Measurements from ENCODE around the gene NHS. TPM values are rescaled to one million over a fixed set of nuclear protein-coding genes. Genes with fewer than 3 reads are reported as not detected.

Gene NHS
- total RNA-seq, 4 donors from 2014 or later = 4.6 to 9.9 (median 7.2) TPM

- H3K9me3 ChIP-seq = no peaks in the 10 kb centered on the region
- no peaks in the 10 kb centered on the region for H3K27me3 ChIP-seq
- peaks cover 10% of the 10 kb centered on the region for H3K4me1 ChIP-seq
- no peak overlapping the region for H3K4me3 ChIP-seq
- DNase-seq (ENCODE audit: low spot score in 2 of 2) = no peak
- no peak overlapping the region for H3K27ac ChIP-seq
- 61% methylated on average over 2 of the region's 2 CpGs for WGBS
- no peaks in the 10 kb centered on the region for H3K36me3 ChIP-seq
- TF ChIP-seq POLR2AphosphoS5 (IDR thresholded peaks at IDR 0.05) = no peak
- TF ChIP-seq POLR2A (IDR thresholded peaks at IDR 0.05) = no peak
- no peak for TF ChIP-seq CTCF (IDR thresholded peaks at IDR 0.05)
- no peak for TF ChIP-seq EP300 (IDR thresholded peaks at IDR 0.05)
Measured at GRCh38 chrX:17679820-17680219, 304.8 kb downstream of the NHS start.

- 86% methylated on average over 1 of the region's 1 CpG for WGBS
- TF ChIP-seq CTCF (IDR thresholded peaks at IDR 0.05) = no peak
- no peak for TF ChIP-seq EP300 (IDR thresholded peaks at IDR 0.05)
- no peak for TF ChIP-seq POLR2A (IDR thresholded peaks at IDR 0.05)
- no peak for TF ChIP-seq POLR2AphosphoS5 (IDR thresholded peaks at IDR 0.05)
- no peaks in the 10 kb centered on the region for H3K27me3 ChIP-seq
Measured at GRCh38 chrX:17680732-17681413, 305.9 kb downstream of the NHS start.

DNA sequence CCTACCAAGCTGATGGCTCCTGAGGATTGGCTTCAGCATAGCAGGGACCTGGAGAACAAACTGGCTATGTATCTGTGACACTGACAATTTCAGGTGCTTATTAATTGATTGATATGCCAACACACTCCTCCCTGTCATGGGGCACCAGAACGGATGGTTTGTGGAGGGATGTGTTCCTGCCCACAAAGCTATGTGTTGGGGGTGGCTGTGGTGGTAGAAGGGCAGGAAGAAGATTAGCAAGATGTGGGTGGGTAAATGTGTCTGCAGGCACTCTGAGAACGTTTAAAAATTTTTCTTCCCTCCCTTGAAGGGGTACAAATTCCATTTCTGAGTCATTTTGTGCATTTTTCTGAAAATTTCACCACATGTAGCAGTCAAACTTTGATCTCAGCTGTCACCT is 307.3 kb downstream of the NHS start:
- TF ChIP-seq CTCF (IDR thresholded peaks at IDR 0.05) (no peak), POLR2A (IDR thresholded peaks at IDR 0.05) (no peak), POLR2AphosphoS5 (IDR thresholded peaks at IDR 0.05) (no peak), EP300 (IDR thresholded peaks at IDR 0.05) (no peak)
- Histone ChIP-seq H3K9me3 (no peaks in the 10 kb centered on the region), H3K27ac (no peak overlapping the region), H3K4me3 (no peak overlapping the region), H3K36me3 (no peaks in the 10 kb centered on the region), H3K4me1 (peaks cover 10% of the 10 kb centered on the region), H3K27me3 (no peaks in the 10 kb centered on the region)
- no peak for DNase-seq (ENCODE audit: low spot score in 2 of 2)
- WGBS = 32% methylated on average over 2 of the region's 2 CpGs

More at GRCh38 chrX:17680732-17681413, 305.9 kb downstream of the NHS start:
- H3K4me3 ChIP-seq = no peak overlapping the region
- no peaks in the 10 kb centered on the region for H3K36me3 ChIP-seq
- peaks cover 10% of the 10 kb centered on the region for H3K4me1 ChIP-seq
- DNase-seq (ENCODE audit: low spot score in 2 of 2) = no peak
- H3K27ac ChIP-seq = no peak overlapping the region
- H3K9me3 ChIP-seq = no peaks in the 10 kb centered on the region

DNA sequence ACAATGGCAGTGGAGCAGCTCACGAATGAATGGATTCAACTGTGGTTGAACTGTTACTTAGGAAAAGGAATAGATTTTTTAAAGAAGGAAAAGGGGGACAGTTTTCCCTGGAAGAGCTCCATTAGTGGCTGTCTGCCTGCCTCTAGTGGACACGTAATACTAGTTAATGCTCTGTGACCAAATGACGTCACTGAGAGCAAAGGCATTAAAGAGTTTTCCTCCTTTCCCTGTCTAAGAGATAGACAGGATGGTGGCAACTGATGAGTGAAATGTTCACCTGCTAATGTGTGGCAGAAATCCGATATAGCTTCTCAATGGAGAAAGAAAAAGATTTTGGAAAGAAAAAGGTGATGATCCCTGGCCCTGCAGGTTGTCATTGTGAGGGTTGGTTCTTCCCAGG is 310.0 kb downstream of the NHS start:
- Histone ChIP-seq H3K9me3 (no peaks in the 10 kb centered on the region), H3K4me3 (no peak overlapping the region), H3K27ac (no peak overlapping the region), H3K4me1 (peaks cover 9% of the 10 kb centered on the region), H3K36me3 (no peaks in the 10 kb centered on the region), H3K27me3 (no peaks in the 10 kb centered on the region)
- TF ChIP-seq POLR2A (IDR thresholded peaks at IDR 0.05) (no peak), EP300 (IDR thresholded peaks at IDR 0.05) (no peak), CTCF (IDR thresholded peaks at IDR 0.05) (no peak), POLR2AphosphoS5 (IDR thresholded peaks at IDR 0.05) (no peak)
- 70% methylated on average over 4 of the region's 4 CpGs for WGBS
- no peak for DNase-seq (ENCODE audit: low spot score in 2 of 2)

DNA sequence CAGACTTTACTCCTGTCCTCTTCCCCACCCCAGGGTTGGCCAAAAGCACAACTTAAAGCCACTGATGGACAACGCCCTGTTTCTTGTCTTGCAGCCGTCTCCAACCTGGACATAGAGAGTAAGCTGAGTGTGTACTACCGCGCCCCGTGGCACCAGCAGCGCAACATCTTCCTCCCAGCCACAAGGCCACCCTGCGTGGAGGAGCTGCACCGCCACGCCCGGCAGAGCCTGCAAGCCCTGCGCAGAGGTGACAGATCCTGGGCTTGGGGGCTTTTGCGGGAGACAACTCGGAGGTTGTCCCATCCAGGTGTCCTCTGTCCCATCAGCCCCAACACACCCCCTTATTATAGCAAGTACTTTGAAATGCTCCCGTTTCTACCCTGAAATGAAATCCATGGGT is 312.6 kb downstream of the NHS start:
- Histone ChIP-seq H3K4me3 (no peak overlapping the region), H3K27me3 (no peaks in the 10 kb centered on the region), H3K9me3 (no peaks in the 10 kb centered on the region), H3K4me1 (peaks cover 2% of the 10 kb centered on the region), H3K27ac (no peak overlapping the region), H3K36me3 (no peaks in the 10 kb centered on the region)
- 90% methylated on average over 14 of the region's 14 CpGs for WGBS
- no peak for TF ChIP-seq CTCF (IDR thresholded peaks at IDR 0.05)
- TF ChIP-seq POLR2AphosphoS5 (IDR thresholded peaks at IDR 0.05) = no peak
- TF ChIP-seq POLR2A (IDR thresholded peaks at IDR 0.05) = no peak
- TF ChIP-seq EP300 (IDR thresholded peaks at IDR 0.05) = no peak
- no peak for DNase-seq (ENCODE audit: low spot score in 2 of 2)
